K562 (cell line): Measurements from ENCODE around the gene JUN. TPM values are rescaled to one million over a fixed set of nuclear protein-coding genes. Genes with fewer than 3 reads are reported as not detected.
A peak's percentile ranks its signal among the peaks of the same experiment; 100 is the strongest.

Experiments
- ASH1L ChIP-seq: fragments of 450-650 bp; IDR thresholded peaks from 2 replicates; pipeline ENCODE4 v1.6.1; 2018; ENCODE audit warnings: borderline replicate concordance, mild to moderate bottlenecking, low read depth; ENCODE audit not compliant: partially characterized antibody
- BRD4 ChIP-seq: fragments of 200-600 bp; sonication (generic); IDR thresholded peaks from 2 replicates; pipeline ENCODE4 v1.6.1; 2017; ENCODE audit warnings: inconsistent platforms
- CREB1 ChIP-seq, 2 experiments: sonication (generic) in 1 of 2; formaldehyde crosslinking in 1 of 2; IDR thresholded peaks; 2 replicates each; pipeline versions ENCODE4 v1.6.1 to v1.8.0; 2012 to 2022; ENCODE audit warnings: inconsistent platforms in 1 of 2, mild to moderate bottlenecking in 1 of 2, missing genetic modification reagents in 1 of 2, moderate library complexity in 1 of 2
- CREM ChIP-seq: IDR thresholded peaks from 2 replicates; pipeline ENCODE4 v1.6.1; 2014; ENCODE audit warnings: antibody characterized with exemption, low read depth
- DMBX1 ChIP-seq: fragments of 250-450 bp; sonication (Bioruptor Pico); IDR thresholded peaks from 2 replicates; pipeline ENCODE4 v1.8.0; 2022; ENCODE audit warnings: inconsistent platforms, mild to moderate bottlenecking, moderate library complexity, borderline replicate concordance
- EHMT2 ChIP-seq: fragments of 450-650 bp; IDR thresholded peaks from 2 replicates; pipeline ENCODE4 v1.6.1; 2018; ENCODE audit warnings: antibody characterized with exemption
- EP300 ChIP-seq: IDR thresholded peaks from 2 replicates; pipeline ENCODE4 v1.6.1; 2012; ENCODE audit warnings: low read length, improper control_type of control experiment
- MEF2D ChIP-seq: conservative IDR thresholded peaks from 2 replicates; pipeline ENCODE4 v1.6.1; 2016; ENCODE audit warnings: low read depth, missing genetic modification characterization, missing compliant biosample characterization
- SNRNP70 ChIP-seq: fragments of 200-400 bp; formaldehyde crosslinking; optimal IDR thresholded peaks from 2 replicates; pipeline ENCODE3; 2017; ENCODE audit warnings: low read depth, low read length
- SRSF3 ChIP-seq: fragments of 200-400 bp; formaldehyde crosslinking; IDR thresholded peaks from 2 replicates; pipeline ENCODE4 v1.6.1; 2016; ENCODE audit warnings: mild to moderate bottlenecking, low read length, moderate library complexity; ENCODE audit not compliant: insufficient read depth
- polyA plus RNA-seq, 8 experiments: library from polyadenylated mRNA; depleted of rRNA in 4 of 8; stranded (reverse) in 5 of 8; unstranded in 3 of 8; fragments of >200 nt; fragmentation: Nextera tagmentation in 2 of 8; fragmentation: Illumina TruSeq in 1 of 8; extraction: Ambion mirVana in 2 of 8; extraction: Trizol in 1 of 8; gene quantifications; 2 replicates each; pipeline versions ENCODE4 v1.2.1 to v1.2.3, GENCODE V29; 2011 to 2014; ENCODE audit warnings: inconsistent platforms in 1 of 8, missing spikeins in 1 of 8
- total RNA-seq, 7 experiments: library from RNA; depleted of rRNA in 6 of 7; stranded (reverse); fragments of >200 nt in 6 of 7; fragmentation: Illumina TruSeq in 2 of 7; extraction: Trizol in 2 of 7; gene quantifications; 2 replicates each; pipeline versions ENCODE4 v1.2.1 to v1.2.3, GENCODE V29; 2011 to 2021; ENCODE audit warnings: low replicate concordance in 1 of 7
- TF ChIP-seq, protein P1 (sequence below), 3 experiments: IDR thresholded peaks in 2 of 3; conservative IDR thresholded peaks in 1 of 3; 2 replicates each; pipeline ENCODE4 v1.5.1; 2011 to 2012; ENCODE audit warnings: low read length in 3 of 3, mild to moderate bottlenecking in 3 of 3, control low read depth in 2 of 3, improper control_type of control experiment in 1 of 3, inconsistent platforms in 1 of 3, low read depth in 1 of 3, mixed read lengths in 1 of 3, moderate library complexity in 1 of 3; ENCODE audit not compliant: insufficient read depth in 2 of 3
- TF ChIP-seq, protein P2 (sequence below), 3 experiments: fragments of 200-800 bp in 1 of 3; sonication (Bioruptor generic) in 1 of 3; sonication (generic) in 1 of 3; formaldehyde crosslinking in 1 of 3; IDR thresholded peaks; 2 replicates each; pipeline versions ENCODE4 v1.6.1 to v1.8.0; 2016 to 2022; ENCODE audit warnings: mild to moderate bottlenecking in 2 of 3, missing compliant biosample characterization in 2 of 3, missing genetic modification characterization in 2 of 3, missing genetic modification reagents in 1 of 3
- TF ChIP-seq, protein P3 (sequence below): fragments of 450-650 bp; IDR thresholded peaks from 2 replicates; pipeline ENCODE4 v1.6.1; 2016; ENCODE audit warnings: mild to moderate bottlenecking
- TF ChIP-seq, protein P4 (sequence below): fragments of 450-650 bp; IDR thresholded peaks from 2 replicates; pipeline ENCODE4 v1.6.1; 2014; ENCODE audit warnings: low read depth, mild to moderate bottlenecking, moderate library complexity, borderline replicate concordance
- TF ChIP-seq, protein P5 (sequence below), 2 experiments: fragments of 450-650 bp; IDR thresholded peaks; 2 replicates each; pipeline ENCODE4 v1.6.1; 2016

The JUN gene
- total and polyA plus RNA-seq, 9 of the 15 experiments (the other 6 are each of a cell fraction or from before 2014, with no cell fraction given): 0.32 to 23.4 (median 4.0) TPM

DNA sequence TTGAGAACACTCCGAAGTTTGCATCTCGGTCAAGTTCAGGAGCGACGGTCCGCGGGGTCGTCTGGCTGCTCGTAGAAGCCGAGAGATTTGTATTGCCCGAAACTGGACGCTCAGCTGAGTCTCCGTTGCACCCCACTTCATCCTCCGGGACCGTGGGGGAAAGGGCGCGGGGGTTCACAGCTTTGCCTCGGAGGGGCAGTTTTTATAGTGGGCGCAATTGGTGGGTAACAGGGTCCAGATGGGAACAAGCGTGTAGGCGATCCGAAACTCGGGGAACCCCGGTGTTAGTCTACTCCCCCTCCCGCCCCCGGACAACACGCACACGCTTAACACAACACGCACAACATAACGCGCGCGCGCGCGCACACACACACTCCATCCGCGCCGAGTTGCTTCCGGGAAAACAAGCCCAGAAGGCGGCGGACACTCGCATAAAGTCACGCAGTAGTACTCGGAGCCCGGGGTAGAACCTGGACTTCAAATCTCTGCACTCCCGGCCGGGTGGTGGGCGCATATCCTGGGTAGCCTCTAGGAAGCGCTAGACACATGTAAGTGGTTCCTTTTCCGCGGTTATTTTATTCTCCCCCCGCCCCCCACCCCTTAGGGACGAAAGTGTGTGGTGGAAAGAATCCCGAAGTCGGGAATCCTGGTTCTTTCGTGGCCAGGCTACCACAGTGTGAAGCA is 1.1 kb upstream of the JUN start (continued):
- TF ChIP-seq SRSF3: 0 out of 2 replicates have a peak, but pooled peaks have one; percentile 51
- no peak for TF ChIP-seq EP300
- TF ChIP-seq, protein P1, sequence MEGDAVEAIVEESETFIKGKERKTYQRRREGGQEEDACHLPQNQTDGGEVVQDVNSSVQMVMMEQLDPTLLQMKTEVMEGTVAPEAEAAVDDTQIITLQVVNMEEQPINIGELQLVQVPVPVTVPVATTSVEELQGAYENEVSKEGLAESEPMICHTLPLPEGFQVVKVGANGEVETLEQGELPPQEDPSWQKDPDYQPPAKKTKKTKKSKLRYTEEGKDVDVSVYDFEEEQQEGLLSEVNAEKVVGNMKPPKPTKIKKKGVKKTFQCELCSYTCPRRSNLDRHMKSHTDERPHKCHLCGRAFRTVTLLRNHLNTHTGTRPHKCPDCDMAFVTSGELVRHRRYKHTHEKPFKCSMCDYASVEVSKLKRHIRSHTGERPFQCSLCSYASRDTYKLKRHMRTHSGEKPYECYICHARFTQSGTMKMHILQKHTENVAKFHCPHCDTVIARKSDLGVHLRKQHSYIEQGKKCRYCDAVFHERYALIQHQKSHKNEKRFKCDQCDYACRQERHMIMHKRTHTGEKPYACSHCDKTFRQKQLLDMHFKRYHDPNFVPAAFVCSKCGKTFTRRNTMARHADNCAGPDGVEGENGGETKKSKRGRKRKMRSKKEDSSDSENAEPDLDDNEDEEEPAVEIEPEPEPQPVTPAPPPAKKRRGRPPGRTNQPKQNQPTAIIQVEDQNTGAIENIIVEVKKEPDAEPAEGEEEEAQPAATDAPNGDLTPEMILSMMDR (IDR thresholded peaks at IDR 0.05 in 2 of 3, conservative IDR thresholded peaks at IDR 0.05 in 1 of 3; ENCODE audit: insufficient read depth in 2 of 3, low read depth in 1 of 3, low read length in 3 of 3): peak; percentile 66 to 73 (median 70)
- TF ChIP-seq, protein P2, sequence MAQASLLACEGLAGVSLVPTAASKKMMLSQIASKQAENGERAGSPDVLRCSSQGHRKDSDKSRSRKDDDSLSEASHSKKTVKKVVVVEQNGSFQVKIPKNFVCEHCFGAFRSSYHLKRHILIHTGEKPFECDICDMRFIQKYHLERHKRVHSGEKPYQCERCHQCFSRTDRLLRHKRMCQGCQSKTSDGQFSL (CRISPR knock-in tag; IDR thresholded peaks at IDR 0.05): no peak
- TF ChIP-seq, protein P2 (tag; IDR thresholded peaks at IDR 0.05): peak in 1 of 2 experiments; percentile 3; a peak in 1 of 4 replicates
- TF ChIP-seq BRD4: peak; percentile 83; the same call in 1 of the 2 replicates
- TF ChIP-seq ASH1L: no peak
- TF ChIP-seq CREM: peak; percentile 36; the same call in 1 of the 2 replicates
- TF ChIP-seq SNRNP70: no peak
- 0 out of 2 replicates have a peak, but pooled peaks have one; percentile 49 for TF ChIP-seq MEF2D (tag)
- TF ChIP-seq, protein P3, sequence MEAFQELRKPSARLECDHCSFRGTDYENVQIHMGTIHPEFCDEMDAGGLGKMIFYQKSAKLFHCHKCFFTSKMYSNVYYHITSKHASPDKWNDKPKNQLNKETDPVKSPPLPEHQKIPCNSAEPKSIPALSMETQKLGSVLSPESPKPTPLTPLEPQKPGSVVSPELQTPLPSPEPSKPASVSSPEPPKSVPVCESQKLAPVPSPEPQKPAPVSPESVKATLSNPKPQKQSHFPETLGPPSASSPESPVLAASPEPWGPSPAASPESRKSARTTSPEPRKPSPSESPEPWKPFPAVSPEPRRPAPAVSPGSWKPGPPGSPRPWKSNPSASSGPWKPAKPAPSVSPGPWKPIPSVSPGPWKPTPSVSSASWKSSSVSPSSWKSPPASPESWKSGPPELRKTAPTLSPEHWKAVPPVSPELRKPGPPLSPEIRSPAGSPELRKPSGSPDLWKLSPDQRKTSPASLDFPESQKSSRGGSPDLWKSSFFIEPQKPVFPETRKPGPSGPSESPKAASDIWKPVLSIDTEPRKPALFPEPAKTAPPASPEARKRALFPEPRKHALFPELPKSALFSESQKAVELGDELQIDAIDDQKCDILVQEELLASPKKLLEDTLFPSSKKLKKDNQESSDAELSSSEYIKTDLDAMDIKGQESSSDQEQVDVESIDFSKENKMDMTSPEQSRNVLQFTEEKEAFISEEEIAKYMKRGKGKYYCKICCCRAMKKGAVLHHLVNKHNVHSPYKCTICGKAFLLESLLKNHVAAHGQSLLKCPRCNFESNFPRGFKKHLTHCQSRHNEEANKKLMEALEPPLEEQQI: no peak
- TF ChIP-seq, protein P4, sequence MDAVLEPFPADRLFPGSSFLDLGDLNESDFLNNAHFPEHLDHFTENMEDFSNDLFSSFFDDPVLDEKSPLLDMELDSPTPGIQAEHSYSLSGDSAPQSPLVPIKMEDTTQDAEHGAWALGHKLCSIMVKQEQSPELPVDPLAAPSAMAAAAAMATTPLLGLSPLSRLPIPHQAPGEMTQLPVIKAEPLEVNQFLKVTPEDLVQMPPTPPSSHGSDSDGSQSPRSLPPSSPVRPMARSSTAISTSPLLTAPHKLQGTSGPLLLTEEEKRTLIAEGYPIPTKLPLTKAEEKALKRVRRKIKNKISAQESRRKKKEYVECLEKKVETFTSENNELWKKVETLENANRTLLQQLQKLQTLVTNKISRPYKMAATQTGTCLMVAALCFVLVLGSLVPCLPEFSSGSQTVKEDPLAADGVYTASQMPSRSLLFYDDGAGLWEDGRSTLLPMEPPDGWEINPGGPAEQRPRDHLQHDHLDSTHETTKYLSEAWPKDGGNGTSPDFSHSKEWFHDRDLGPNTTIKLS: no peak
- 0 out of 2 replicates have a peak, but pooled peaks have one; percentile 13 for TF ChIP-seq CREB1 (IDR thresholded peaks at IDR 0.05)
- TF ChIP-seq CREB1 (CRISPR knock-in tag; IDR thresholded peaks at IDR 0.05): no peak
- no peak for TF ChIP-seq EHMT2
- no peak for TF ChIP-seq DMBX1
- TF ChIP-seq, protein P5, sequence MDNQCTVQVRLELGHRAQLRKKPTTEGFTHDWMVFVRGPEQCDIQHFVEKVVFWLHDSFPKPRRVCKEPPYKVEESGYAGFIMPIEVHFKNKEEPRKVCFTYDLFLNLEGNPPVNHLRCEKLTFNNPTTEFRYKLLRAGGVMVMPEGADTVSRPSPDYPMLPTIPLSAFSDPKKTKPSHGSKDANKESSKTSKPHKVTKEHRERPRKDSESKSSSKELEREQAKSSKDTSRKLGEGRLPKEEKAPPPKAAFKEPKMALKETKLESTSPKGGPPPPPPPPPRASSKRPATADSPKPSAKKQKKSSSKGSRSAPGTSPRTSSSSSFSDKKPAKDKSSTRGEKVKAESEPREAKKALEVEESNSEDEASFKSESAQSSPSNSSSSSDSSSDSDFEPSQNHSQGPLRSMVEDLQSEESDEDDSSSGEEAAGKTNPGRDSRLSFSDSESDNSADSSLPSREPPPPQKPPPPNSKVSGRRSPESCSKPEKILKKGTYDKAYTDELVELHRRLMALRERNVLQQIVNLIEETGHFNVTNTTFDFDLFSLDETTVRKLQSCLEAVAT (IDR thresholded peaks at IDR 0.05): 0 out of 4 replicates have a peak, but pooled peaks of 1 of the 2 experiments have one; percentile 9
